ENCODE measurements around the gene SLAIN2. TPM values are rescaled to one million over a fixed set of nuclear protein-coding genes. Genes with fewer than 3 reads are reported as not detected.
"Not testable (repeated sequence)": the region's sequence is repeated elsewhere in the genome, so short reads cannot be mapped to it uniquely, and the experiment has no call there.

The SLAIN2 gene
- polyA plus RNA-seq, 4 donors = 59.1 to 72.5 (median 65.4) TPM

GRCh38 chr4:48429709-48430474, 88.6 kb downstream of the SLAIN2 start:
- no peak for DNase-seq (ENCODE audit: low read depth in 4 of 4, low spot score in 3 of 4)

GRCh38 chr4:48431401-48431800, 90.1 kb downstream of the SLAIN2 start:
- no peak for DNase-seq (ENCODE audit: low read depth in 4 of 4, low spot score in 3 of 4)

- no peak for DNase-seq (ENCODE audit: low read depth in 4 of 4, low spot score in 3 of 4)
Measured at GRCh38 chr4:48432017-48432416, 90.7 kb downstream of the SLAIN2 start.

- no peak for DNase-seq (ENCODE audit: low read depth in 4 of 4, low spot score in 3 of 4)
Measured at GRCh38 chr4:48436318-48436717, 95.0 kb downstream of the SLAIN2 start.

- no peak for DNase-seq (ENCODE audit: low read depth in 4 of 4, low spot score in 3 of 4)
Measured at GRCh38 chr4:48439988-48440387, 98.7 kb downstream of the SLAIN2 start.

- DNase-seq (ENCODE audit: low read depth in 4 of 4, low spot score in 3 of 4) = not testable (repeated sequence)
Measured at GRCh38 chr4:48440914-48441313, 99.6 kb downstream of the SLAIN2 start.

- DNase-seq (ENCODE audit: low read depth in 4 of 4, low spot score in 3 of 4) = no peak
Measured at GRCh38 chr4:48445704-48446103, 104.4 kb downstream of the SLAIN2 start.

GRCh38 chr4:48446642-48447041, 105.3 kb downstream of the SLAIN2 start:
- DNase-seq (ENCODE audit: low read depth in 4 of 4, low spot score in 3 of 4) = no peak

GRCh38 chr4:48449151-48449550, 107.8 kb downstream of the SLAIN2 start:
- DNase-seq (ENCODE audit: low read depth in 4 of 4, low spot score in 3 of 4) = no peak

- no peak for DNase-seq (ENCODE audit: low read depth in 4 of 4, low spot score in 3 of 4)
Measured at GRCh38 chr4:48450740-48451139, 109.4 kb downstream of the SLAIN2 start.

- not testable (repeated sequence) for DNase-seq (ENCODE audit: low read depth in 4 of 4, low spot score in 3 of 4)
Measured at GRCh38 chr4:48451656-48452055, 110.3 kb downstream of the SLAIN2 start.

- DNase-seq (ENCODE audit: low read depth in 4 of 4, low spot score in 3 of 4) = no peak
Measured at GRCh38 chr4:48454591-48454990, 113.3 kb downstream of the SLAIN2 start.

- no peak for DNase-seq (ENCODE audit: low read depth in 4 of 4, low spot score in 3 of 4)
Measured at GRCh38 chr4:48461000-48461399, 119.7 kb downstream of the SLAIN2 start.

GRCh38 chr4:48462363-48462762, 121.0 kb downstream of the SLAIN2 start:
- no peak for DNase-seq (ENCODE audit: low read depth in 4 of 4, low spot score in 3 of 4)

- DNase-seq (ENCODE audit: low read depth in 4 of 4, low spot score in 3 of 4) = no peak
Measured at GRCh38 chr4:48467442-48467841, 126.1 kb downstream of the SLAIN2 start.

- no peak for DNase-seq (ENCODE audit: low read depth in 4 of 4, low spot score in 3 of 4)
Measured at GRCh38 chr4:48467891-48468290, 126.6 kb downstream of the SLAIN2 start.

- no peak for DNase-seq (ENCODE audit: low read depth in 4 of 4, low spot score in 3 of 4)
Measured at GRCh38 chr4:48470137-48470536, 128.8 kb downstream of the SLAIN2 start.

- DNase-seq (ENCODE audit: low read depth in 4 of 4, low spot score in 3 of 4) = no peak
Measured at GRCh38 chr4:48470570-48470969, 129.2 kb downstream of the SLAIN2 start.

- no peak for DNase-seq (ENCODE audit: low read depth in 4 of 4, low spot score in 3 of 4)
Measured at GRCh38 chr4:48472794-48473193, 131.5 kb downstream of the SLAIN2 start.

GRCh38 chr4:48475770-48476169, 134.4 kb downstream of the SLAIN2 start:
- DNase-seq (ENCODE audit: low read depth in 4 of 4, low spot score in 3 of 4) = no peak
